Measurements from ENCODE around the gene PARP9. TPM values are rescaled to one million over a fixed set of nuclear protein-coding genes. Genes with fewer than 3 reads are reported as not detected.
"Not testable (repeated sequence)": the region's sequence is repeated elsewhere in the genome, so short reads cannot be mapped to it uniquely, and the experiment has no call there.

Gene PARP9
- total RNA-seq, 1 donor from 2014 or later: 12.6 TPM

DNA sequence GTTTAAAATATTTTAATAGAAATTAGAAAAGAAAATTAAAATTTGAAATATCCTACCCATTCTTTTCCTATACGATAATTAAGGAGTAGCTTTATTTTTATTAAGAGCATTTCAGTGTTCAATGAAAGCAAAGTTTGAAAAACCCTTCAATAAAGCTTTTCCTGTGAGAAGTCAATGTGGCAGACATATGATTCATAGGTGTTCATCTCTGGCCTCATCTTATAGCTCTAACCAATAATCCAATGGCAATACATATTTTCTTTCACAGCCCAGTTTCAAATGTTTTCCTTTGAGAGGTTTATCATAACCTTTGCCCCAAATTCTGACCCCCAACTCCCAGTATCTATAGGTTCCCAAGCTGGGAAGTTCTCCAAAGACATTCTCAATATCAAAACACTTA lies 57.6 kb downstream of the PARP9 start:
- TF ChIP-seq, protein P1, sequence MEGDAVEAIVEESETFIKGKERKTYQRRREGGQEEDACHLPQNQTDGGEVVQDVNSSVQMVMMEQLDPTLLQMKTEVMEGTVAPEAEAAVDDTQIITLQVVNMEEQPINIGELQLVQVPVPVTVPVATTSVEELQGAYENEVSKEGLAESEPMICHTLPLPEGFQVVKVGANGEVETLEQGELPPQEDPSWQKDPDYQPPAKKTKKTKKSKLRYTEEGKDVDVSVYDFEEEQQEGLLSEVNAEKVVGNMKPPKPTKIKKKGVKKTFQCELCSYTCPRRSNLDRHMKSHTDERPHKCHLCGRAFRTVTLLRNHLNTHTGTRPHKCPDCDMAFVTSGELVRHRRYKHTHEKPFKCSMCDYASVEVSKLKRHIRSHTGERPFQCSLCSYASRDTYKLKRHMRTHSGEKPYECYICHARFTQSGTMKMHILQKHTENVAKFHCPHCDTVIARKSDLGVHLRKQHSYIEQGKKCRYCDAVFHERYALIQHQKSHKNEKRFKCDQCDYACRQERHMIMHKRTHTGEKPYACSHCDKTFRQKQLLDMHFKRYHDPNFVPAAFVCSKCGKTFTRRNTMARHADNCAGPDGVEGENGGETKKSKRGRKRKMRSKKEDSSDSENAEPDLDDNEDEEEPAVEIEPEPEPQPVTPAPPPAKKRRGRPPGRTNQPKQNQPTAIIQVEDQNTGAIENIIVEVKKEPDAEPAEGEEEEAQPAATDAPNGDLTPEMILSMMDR (conservative IDR thresholded peaks at IDR 0.05; ENCODE audit: low read depth, low read length): no peak
- no peak overlapping the region for H3K4me3 ChIP-seq (ENCODE audit: low read depth, low read length)
- DNase-seq (ENCODE audit: low read depth): no peak

DNA sequence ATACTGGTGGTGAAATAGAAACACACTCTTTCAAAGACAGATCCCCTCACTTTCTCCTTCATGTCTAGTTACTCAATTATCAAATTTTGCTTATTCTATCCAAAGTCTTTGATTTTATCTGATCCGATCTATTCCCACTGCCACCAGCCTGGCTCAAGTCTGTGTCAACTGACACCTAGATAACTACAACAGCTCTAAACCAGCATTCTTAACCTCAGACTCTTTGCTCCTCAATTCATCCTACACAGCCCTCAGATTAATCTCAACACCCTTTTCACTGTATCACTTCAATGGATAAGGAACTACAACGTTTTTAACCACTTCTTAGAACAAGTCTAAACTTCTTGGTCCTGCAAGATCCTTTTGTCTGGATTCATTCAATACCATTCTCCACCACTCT lies 58.4 kb downstream of the PARP9 start:
- H3K4me3 ChIP-seq (ENCODE audit: low read depth, low read length): no peak overlapping the region
- DNase-seq (ENCODE audit: low read depth): no peak
- TF ChIP-seq, protein P1 (conservative IDR thresholded peaks at IDR 0.05; ENCODE audit: low read depth, low read length): no peak

DNA sequence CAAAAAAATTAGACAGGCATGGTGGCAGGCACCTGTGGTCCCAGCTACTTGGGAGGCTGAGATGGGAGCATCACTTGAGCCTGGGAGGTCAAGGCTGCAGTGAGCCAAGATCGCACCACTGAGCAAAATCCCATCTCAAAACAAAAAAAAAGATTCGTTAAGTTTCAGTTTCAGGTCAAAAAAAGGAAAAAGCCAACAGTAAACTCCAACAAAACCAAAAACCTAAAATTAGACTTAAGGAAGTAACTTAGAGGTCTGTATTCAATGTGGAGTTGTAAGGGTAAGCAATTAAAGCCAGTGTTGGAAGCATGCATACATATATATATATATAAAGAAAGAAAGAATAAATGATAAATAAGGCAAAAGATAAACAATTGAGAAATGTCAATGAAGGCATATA lies 61.2 kb downstream of the PARP9 start:
- no peak overlapping the region for H3K4me3 ChIP-seq (ENCODE audit: low read depth, low read length)
- no peak for DNase-seq (ENCODE audit: low read depth)
- TF ChIP-seq, protein P1 (conservative IDR thresholded peaks at IDR 0.05; ENCODE audit: low read depth, low read length): no peak

DNA sequence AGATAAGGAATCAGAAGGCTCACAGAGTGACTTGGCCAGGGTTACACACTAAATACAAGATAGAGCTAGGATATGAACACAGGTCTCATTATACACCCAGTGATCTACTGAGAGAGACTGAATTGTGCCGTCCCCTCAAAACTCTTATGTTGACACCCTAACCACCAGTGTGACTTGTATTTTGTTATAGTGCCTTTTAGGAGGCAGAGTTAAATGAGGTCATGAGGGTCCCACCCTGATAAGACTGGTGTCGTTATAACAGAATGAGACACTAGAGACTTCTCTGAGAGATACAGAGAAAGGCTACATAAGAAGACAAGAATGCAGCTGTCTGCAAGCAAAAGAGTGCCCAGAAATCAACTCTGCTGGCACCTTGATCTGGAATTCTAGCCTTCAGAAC lies 62.0 kb downstream of the PARP9 start:
- DNase-seq (ENCODE audit: low read depth): no peak
- TF ChIP-seq, protein P1 (conservative IDR thresholded peaks at IDR 0.05; ENCODE audit: low read depth, low read length): no peak
- H3K4me3 ChIP-seq (ENCODE audit: low read depth, low read length): no peak overlapping the region

DNA sequence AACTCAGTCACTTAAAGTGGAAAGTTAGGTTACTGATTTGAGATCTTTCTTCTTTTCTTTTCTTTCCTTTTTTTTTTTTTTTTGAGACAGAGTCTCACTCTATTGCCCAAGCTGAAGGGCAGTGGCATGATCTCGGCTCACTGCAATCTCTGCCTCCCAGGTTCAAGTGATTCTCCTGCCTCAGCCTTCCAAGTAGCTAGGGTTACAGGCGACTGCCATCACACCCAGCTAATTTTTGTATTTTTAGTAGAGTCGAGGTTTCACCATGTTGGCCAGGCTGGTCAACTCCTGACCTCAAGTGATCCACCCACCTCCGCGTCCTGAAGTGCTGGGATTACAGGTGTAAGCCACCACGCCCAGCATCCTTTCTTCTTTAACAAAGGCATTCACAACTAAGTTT lies 63.1 kb downstream of the PARP9 start:
- not testable (repeated sequence) for H3K4me3 ChIP-seq (ENCODE audit: low read depth, low read length); DNase-seq (ENCODE audit: low read depth)

DNA sequence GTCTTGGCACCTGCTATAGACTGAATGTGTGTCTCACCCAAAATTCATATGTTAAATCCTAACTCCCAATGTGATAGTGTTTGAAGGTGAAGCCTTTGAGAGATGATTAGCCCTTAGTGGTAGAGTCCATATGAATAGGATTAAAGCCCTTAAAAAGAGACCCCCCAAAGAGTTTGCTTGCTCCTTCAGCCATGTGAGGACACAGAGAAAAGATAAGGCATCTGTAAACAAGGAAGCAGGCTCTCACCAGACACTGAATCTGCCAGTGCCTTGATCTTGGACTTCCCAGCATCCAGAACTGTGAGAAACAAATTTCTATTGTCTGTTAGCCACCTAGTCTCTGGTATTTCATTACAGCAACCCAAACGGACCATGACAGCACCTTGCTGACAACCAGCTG lies 65.9 kb downstream of the PARP9 start:
- TF ChIP-seq, protein P1 (conservative IDR thresholded peaks at IDR 0.05; ENCODE audit: low read depth, low read length): no peak
- no peak overlapping the region for H3K4me3 ChIP-seq (ENCODE audit: low read depth, low read length)
- no peak for DNase-seq (ENCODE audit: low read depth)

DNA sequence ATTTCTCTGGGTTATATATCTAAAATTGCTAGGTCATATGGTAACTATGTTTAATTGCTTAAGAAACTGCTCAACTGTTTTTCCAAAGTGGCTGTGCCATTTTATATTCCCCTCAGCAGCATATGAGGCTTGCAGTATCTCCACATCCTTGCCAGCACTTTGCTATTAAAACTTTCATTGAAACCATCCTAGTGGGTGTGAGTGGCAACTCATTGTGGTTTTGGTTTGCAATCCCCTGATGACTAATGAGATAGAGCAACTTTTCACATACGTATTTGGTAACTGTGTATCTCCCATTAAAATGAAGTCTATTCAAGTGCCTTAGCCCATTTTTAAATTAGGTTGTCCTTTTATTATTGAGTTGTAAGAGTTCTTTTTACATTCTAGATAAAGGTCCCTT lies 66.7 kb downstream of the PARP9 start:
- DNase-seq (ENCODE audit: low read depth): peak; percentile 53
- H3K4me3 ChIP-seq (ENCODE audit: low read depth, low read length): no peak overlapping the region
- TF ChIP-seq, protein P1 (conservative IDR thresholded peaks at IDR 0.05; ENCODE audit: low read depth, low read length): no peak

DNA sequence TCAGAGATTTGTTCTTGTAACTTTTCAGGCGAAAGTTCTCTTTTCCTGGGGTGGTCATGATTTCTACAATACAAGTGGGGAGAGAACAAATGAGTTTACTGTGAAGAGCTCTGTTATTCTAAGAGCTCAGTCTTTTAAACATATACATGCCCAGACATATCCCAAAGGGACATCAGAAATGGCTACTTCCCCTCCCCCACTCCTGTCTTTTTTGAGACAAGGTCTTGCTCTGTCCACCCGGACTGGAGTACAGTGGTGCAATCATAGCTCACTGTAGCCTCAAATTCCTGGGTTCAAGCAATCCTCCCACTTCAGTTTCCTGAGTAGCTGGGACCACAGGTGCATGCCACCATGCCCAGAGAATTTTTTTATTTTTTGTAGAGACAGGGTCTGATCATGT lies 67.6 kb downstream of the PARP9 start:
- TF ChIP-seq, protein P1 (conservative IDR thresholded peaks at IDR 0.05; ENCODE audit: low read depth, low read length): no peak
- no peak overlapping the region for H3K4me3 ChIP-seq (ENCODE audit: low read depth, low read length)

More for the DNA sequence above, 67.6 kb downstream of the PARP9 start:
- DNase-seq (ENCODE audit: low read depth): no peak
